Cardiac muscle cell (in vitro differentiated cells and primary cell): ENCODE data around the gene SLC9A9. TPM values are rescaled to one million over a fixed set of nuclear protein-coding genes. Genes with fewer than 3 reads are reported as not detected.
"Not testable (repeated sequence)": the region's sequence is repeated elsewhere in the genome, so short reads cannot be mapped to it uniquely, and the experiment has no call there.

ENCODE experiments used
- DNase-seq, 2 donors: peaks; one replicate each; pipeline versions ENCODE4 v3.0.0 to v3.0.0-alpha.2; 2010 to 2017; ENCODE audit warnings: low read depth in 1 of 2, low spot score in 1 of 2
- H3K27ac ChIP-seq: fragments of 200-600 bp; sonication (generic); 2 replicates; pipeline ENCODE4 v1.5.1; 2016
- H3K27me3 ChIP-seq: fragments of 200-600 bp; sonication (generic); 2 replicates; pipeline ENCODE4 v1.6.0; 2016; ENCODE audit warnings: control low read depth
- H3K36me3 ChIP-seq: fragments of 200-600 bp; sonication (generic); 2 replicates; pipeline ENCODE4 v1.5.1; 2016; ENCODE audit warnings: control low read depth
- H3K4me1 ChIP-seq: fragments of 200-600 bp; sonication (generic); 2 replicates; pipeline ENCODE4 v1.8.1; 2017; ENCODE audit warnings: low read depth, mild to moderate bottlenecking, mixed run types
- H3K4me3 ChIP-seq: fragments of 200-600 bp; sonication (generic); 2 replicates; pipeline ENCODE4 v1.5.1; 2016; ENCODE audit warnings: mild to moderate bottlenecking
- H3K9me3 ChIP-seq: fragments of 200-600 bp; sonication (generic); 2 replicates; pipeline ENCODE4 v1.5.1; 2017; ENCODE audit warnings: low read depth, mild to moderate bottlenecking, control low read depth
- polyA plus RNA-seq: library from polyadenylated mRNA; unstranded; fragments of >200 nt; fragmentation: Nextera tagmentation; extraction: Ambion mirVana; gene quantifications from 2 replicates; pipeline ENCODE4 v1.2.1, GENCODE V29; 2016
- total RNA-seq: library from RNA; depleted of rRNA; stranded (reverse); fragments of >200 nt; gene quantifications from 2 replicates; pipeline ENCODE4 v1.2.3, GENCODE V29; 2016
- TF ChIP-seq, protein P1 (sequence below): IDR thresholded peaks from 2 replicates; pipeline ENCODE4 v1.5.1; 2012; ENCODE audit warnings: low read depth, mild to moderate bottlenecking, low read length

The SLC9A9 gene
- total and polyA plus RNA-seq, 2 experiments from 2014 or later, result 0.73 to 1.5 TPM

DNA sequence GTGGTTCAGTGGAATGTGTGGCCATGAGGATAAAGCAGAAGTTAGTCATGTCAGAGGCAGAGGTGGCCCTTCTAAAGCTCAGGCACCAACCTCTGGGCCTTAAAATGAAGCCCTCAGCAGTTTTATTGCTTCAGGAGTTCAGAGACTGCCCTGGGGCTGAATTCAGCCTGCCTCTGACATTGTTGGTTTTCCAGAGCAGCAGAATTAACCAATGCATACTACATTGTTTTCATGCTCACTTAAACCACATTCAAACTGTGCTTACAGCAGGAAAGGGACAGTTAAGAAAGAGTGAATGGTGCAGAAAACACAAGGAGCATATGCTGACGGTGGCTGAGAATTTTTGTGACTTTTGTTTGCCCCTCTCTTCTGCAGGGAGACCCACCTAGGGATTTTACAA lies 408.5 kb downstream of the SLC9A9 start:
- Histone ChIP-seq H3K9me3 (no peaks in the 10 kb centered on the region), H3K27me3 (no peaks in the 10 kb centered on the region), H3K36me3 (no peaks in the 10 kb centered on the region), H3K4me1 (no peaks in the 10 kb centered on the region), H3K27ac (no peak overlapping the region), H3K4me3 (no peak overlapping the region)
- TF ChIP-seq, protein P1, sequence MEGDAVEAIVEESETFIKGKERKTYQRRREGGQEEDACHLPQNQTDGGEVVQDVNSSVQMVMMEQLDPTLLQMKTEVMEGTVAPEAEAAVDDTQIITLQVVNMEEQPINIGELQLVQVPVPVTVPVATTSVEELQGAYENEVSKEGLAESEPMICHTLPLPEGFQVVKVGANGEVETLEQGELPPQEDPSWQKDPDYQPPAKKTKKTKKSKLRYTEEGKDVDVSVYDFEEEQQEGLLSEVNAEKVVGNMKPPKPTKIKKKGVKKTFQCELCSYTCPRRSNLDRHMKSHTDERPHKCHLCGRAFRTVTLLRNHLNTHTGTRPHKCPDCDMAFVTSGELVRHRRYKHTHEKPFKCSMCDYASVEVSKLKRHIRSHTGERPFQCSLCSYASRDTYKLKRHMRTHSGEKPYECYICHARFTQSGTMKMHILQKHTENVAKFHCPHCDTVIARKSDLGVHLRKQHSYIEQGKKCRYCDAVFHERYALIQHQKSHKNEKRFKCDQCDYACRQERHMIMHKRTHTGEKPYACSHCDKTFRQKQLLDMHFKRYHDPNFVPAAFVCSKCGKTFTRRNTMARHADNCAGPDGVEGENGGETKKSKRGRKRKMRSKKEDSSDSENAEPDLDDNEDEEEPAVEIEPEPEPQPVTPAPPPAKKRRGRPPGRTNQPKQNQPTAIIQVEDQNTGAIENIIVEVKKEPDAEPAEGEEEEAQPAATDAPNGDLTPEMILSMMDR, result no peak
- no peak for DNase-seq

DNA sequence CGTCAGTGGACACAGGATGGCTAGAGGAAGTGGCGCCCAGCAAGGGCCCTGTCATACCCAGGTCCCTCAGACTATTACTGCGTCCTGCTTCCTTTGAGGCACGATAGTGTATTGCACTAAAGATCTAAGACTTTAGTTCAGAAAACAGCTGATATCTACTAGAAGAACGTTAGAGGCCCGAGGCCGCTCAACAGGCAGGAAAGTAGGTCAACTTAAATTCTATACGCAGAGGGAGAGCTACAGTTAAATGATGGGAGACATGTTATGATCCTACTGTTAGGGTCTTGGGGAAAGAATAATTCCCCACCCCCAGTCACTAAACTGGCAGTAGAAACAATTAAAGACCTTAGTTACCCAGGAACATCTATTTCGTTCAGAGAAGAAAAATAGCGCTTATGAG lies 410.9 kb downstream of the SLC9A9 start:
- Histone ChIP-seq H3K9me3 (no peaks in the 10 kb centered on the region), H3K36me3 (no peaks in the 10 kb centered on the region), H3K27me3 (no peaks in the 10 kb centered on the region), H3K4me3 (no peak overlapping the region), H3K27ac (no peak overlapping the region), H3K4me1 (no peaks in the 10 kb centered on the region)
- TF ChIP-seq, protein P1, result no peak
- DNase-seq, result no peak

DNA sequence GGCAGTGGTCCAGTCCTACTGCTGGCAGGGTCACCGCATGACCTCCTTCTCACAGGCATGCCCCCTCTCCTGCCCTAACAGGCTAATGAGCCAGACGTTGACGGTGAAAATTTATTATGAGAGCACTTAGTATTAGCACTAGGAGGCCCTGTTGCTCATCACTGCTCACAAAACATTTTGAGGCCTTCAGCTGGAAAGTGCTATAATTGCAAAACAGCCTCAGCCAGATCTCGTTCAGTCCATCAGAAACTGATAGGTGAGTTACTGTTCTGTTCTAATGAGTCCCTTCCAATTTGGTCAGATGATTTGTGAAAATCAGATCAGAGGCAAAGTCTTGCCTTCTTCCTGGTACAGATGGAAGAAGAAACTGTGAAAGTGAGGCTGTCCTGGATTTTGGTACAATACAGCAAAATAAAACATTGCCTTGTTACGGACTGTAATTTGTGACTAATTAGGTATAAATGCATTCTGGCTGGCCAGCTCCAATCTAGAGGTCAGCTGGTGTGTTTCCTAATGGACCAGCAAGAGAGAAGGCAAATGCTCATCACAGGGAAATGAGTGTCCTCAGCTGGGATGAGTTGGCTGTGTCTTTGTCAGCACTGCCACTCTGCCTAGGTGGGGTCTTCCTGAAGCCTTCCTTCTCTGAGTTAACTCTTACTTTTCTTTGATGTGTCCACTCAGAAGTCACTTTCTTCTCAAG lies 411.9 kb downstream of the SLC9A9 start:
- no peaks in the 10 kb centered on the region for H3K4me1 ChIP-seq

DNA sequence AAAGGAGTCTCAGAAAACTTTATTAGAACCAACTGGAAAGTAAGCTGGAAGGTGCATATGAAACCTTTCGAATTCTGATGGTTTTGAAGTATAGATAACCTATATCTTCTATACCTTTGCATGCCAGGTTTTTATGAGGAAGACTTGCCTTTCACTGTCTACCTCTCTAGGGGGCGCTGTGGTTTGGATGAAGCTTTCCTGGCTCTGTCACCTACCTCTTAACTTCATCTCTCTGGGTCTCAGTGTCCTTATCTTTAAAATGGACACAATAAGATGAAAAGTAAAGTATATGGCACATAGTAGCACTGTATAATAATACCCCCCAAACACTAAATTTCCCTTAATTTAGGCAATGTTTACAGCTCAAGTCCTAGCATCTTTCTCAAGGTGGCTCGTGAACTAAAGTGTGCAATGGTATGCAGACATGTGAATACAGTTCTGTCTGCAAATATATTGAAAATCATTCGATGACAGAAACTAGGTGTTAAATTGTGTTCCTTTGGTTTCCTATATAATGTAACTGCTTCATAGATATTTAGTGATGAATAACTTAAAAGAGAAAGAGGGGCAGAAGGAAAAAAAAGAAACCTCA lies 414.4 kb downstream of the SLC9A9 start:
- TF ChIP-seq, protein P1, result peak; percentile 41
- H3K27me3 ChIP-seq, result no peaks in the 10 kb centered on the region
- H3K4me3 ChIP-seq, result no peak overlapping the region
- H3K4me1 ChIP-seq, result peaks cover 5% of the 10 kb centered on the region
- no peaks in the 10 kb centered on the region for H3K36me3 ChIP-seq
- DNase-seq, result no peak
- H3K9me3 ChIP-seq, result no peaks in the 10 kb centered on the region
- H3K27ac ChIP-seq, result no peak overlapping the region

More for the DNA sequence above, 411.9 kb downstream of the SLC9A9 start:
- H3K27me3 ChIP-seq, result no peaks in the 10 kb centered on the region
- H3K9me3 ChIP-seq, result no peaks in the 10 kb centered on the region
- TF ChIP-seq, protein P1, result peak; percentile 4
- H3K27ac ChIP-seq, result no peak overlapping the region
- no peak overlapping the region for H3K4me3 ChIP-seq
- no peaks in the 10 kb centered on the region for H3K36me3 ChIP-seq
- DNase-seq, result peak in 1 of 2 donors; percentile 33

DNA sequence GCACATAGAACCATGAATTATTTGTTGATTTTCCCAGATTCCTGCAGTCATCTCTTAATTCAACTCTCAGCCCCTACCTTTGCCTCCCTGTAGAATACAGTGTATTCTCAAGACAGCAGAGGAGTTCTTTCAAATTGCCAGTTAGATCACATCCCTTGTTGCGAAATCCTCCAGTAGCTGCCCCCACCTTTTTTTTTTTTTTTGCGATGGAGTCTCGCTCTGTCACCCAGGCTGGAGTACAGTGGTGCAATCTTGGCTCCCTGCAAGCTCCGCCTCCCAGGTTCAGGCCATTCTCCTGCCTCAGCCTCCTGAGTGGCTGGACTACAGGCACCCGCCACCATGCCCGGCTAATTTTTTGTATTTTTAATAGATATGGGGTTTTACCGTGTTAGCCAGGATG lies 417.0 kb downstream of the SLC9A9 start:
- not testable (repeated sequence) for H3K4me1 ChIP-seq, H3K9me3 ChIP-seq, H3K27ac ChIP-seq, H3K27me3 ChIP-seq, H3K4me3 ChIP-seq, H3K36me3 ChIP-seq
- DNase-seq, result peak in 1 of 2 donors; percentile 45

DNA sequence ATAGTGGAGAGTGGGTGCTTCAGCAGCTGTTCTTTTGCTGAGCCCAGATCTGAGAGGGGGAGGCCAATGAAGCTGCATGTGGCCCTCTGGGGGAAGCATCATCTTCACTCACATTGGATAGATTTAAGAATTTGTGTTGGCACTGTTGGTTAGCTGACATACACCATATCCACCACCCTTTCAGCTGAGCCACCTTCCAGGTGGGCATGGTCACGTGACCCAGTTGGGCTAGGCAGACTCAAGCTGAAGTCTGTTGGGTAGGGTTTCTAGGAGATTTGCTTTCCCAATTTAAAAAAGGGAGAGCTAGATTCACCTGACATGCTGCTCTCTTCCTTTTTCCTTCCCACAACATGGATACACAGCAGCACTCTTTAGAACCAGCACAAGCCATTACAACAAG lies 417.7 kb downstream of the SLC9A9 start:
- peaks cover 5% of the 10 kb centered on the region for H3K4me1 ChIP-seq
- H3K9me3 ChIP-seq, result no peaks in the 10 kb centered on the region
- DNase-seq, result no peak
- TF ChIP-seq, protein P1, result no peak
- H3K4me3 ChIP-seq, result no peak overlapping the region
- no peak overlapping the region for H3K27ac ChIP-seq
- no peaks in the 10 kb centered on the region for H3K36me3 ChIP-seq
- H3K27me3 ChIP-seq, result no peaks in the 10 kb centered on the region
